ENCODE measurements around the gene BBS7. TPM values are rescaled to one million over a fixed set of nuclear protein-coding genes. Genes with fewer than 3 reads are reported as not detected.

Gene BBS7
- total and polyA plus RNA-seq, 9 of the 15 experiments (the other 6 are each of a cell fraction or from before 2014, with no cell fraction given), result 13.4 to 25.8 (median 16.4) TPM

- no peak for TF ChIP-seq PYGO2 (tag; IDR thresholded peaks at IDR 0.05)
- no peak for TF ChIP-seq ZNF232 (CRISPR knock-in tag; IDR thresholded peaks at IDR 0.05)
- TF ChIP-seq TEAD4 (IDR thresholded peaks at IDR 0.05; ENCODE audit: low read length), result no peak
- no peak for TF ChIP-seq TEAD4 (CRISPR knock-in tag; IDR thresholded peaks at IDR 0.05; ENCODE audit: borderline replicate concordance)
- TF ChIP-seq, protein P1, sequence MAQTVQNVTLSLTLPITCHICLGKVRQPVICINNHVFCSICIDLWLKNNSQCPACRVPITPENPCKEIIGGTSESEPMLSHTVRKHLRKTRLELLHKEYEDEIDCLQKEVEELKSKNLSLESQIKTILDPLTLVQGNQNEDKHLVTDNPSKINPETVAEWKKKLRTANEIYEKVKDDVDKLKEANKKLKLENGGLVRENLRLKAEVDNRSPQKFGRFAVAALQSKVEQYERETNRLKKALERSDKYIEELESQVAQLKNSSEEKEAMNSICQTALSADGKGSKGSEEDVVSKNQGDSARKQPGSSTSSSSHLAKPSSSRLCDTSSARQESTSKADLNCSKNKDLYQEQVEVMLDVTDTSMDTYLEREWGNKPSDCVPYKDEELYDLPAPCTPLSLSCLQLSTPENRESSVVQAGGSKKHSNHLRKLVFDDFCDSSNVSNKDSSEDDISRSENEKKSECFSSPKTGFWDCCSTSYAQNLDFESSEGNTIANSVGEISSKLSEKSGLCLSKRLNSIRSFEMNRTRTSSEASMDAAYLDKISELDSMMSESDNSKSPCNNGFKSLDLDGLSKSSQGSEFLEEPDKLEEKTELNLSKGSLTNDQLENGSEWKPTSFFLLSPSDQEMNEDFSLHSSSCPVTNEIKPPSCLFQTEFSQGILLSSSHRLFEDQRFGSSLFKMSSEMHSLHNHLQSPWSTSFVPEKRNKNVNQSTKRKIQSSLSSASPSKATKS (CRISPR knock-in tag; IDR thresholded peaks at IDR 0.05), result no peak
Observed at GRCh38 chr4:121811122-121811521, 59.2 kb downstream of the BBS7 start (continued).

GRCh38 chr4:121806411-121806810 lies 63.9 kb downstream of the BBS7 start:
- no peak for TF ChIP-seq NFE2 (IDR thresholded peaks at IDR 0.05; ENCODE audit: low read depth)
- no peak for TF ChIP-seq STAT5A (IDR thresholded peaks at IDR 0.05; ENCODE audit: borderline replicate concordance, low read length)
- H3K9me3 ChIP-seq (replicated peaks; ENCODE audit: control insufficient read depth, insufficient read depth, low read depth, low read length), result no peaks in the 10 kb centered on the region
- no peak for FAIRE-seq
- no peak overlapping the region for H2AFZ ChIP-seq (ENCODE audit: low read depth, low read length)
- no peak for DNase-seq (ENCODE audit: extremely low read depth in 1 of 4, low spot score in 3 of 4)
- H3K27ac ChIP-seq (ENCODE audit: extremely low read depth, low read depth, low read length), result no peak overlapping the region
- no peaks in the 10 kb centered on the region for H4K20me1 ChIP-seq (replicated peaks; ENCODE audit: control insufficient read depth, insufficient read depth, low read length)
- no peak overlapping the region for H3K4me2 ChIP-seq (ENCODE audit: insufficient read depth, low read length)
- no peak for ATAC-seq
- H3K27me3 ChIP-seq (ENCODE audit: control insufficient read depth in 2 of 2, insufficient read depth in 2 of 2, low read length in 2 of 2), result no peaks in the 10 kb centered on the region
- CTCF ChIA-PET (ENCODE audit: low intra/inter-chr PET ratio), result no interaction called here
- peaks cover 30% of the 10 kb centered on the region for H3K79me2 ChIP-seq (ENCODE audit: control insufficient read depth, insufficient read depth, low read length)
- no peaks in the 10 kb centered on the region for H3K9me1 ChIP-seq (ENCODE audit: control insufficient read depth, insufficient read depth, low read length)
- BruUV-seq (replicated peaks), result no TSS peak
- 0 out of 5 replicates have a peak, but pooled peaks cover 3 to 4% of the 10 kb centered on the region in 2 experiments for H3K4me1 ChIP-seq (replicated peaks in 1 of 2; ENCODE audit: control insufficient read depth in 2 of 2, insufficient read depth in 2 of 2, low read length in 2 of 2)
- no peak overlapping the region for H3K9ac ChIP-seq (ENCODE audit: insufficient read depth in 1 of 2, low read depth in 2 of 2, low read length in 2 of 2)
- in situ Hi-C loops (cut with MboI), result no loop called here
- H3K36me3 ChIP-seq (ENCODE audit: control insufficient read depth, insufficient read depth, low read length), result peaks cover 87% of the 10 kb centered on the region
- H3K4me3 ChIP-seq, result no peak overlapping the region
- intact Hi-C loops (cut with micrococcal nuclease), result no loop called here
- WGBS (ENCODE audit: insufficient coverage, low coverage, missing lambda C conversion rate), result 93% methylated on average over 4 of the region's 4 CpGs
- POLR2A ChIA-PET, result interaction anchor here (0.7 to 1.2 kb wide), 2 partner anchors 13 to 539 kb away, joined by 3 to 5 read pairs; no protein-coding TSS in a partner anchor
